NCI-H82 treated with DMSO at 0.1 percent for 48 hours (cell line): ENCODE measurements around the gene KIF3B.
"Not testable (repeated sequence)": the region's sequence is repeated elsewhere in the genome, so short reads cannot be mapped to it uniquely, and the experiment has no call there.

Source experiments
- DNase-seq: peaks from one replicate; lab custom pipeline; 2025; ENCODE audit not compliant: unreplicated experiment; lab: John Stamatoyannopoulos, UW

Gene KIF3B

GRCh38 chr20:32292548-32292947 lies 15.1 kb downstream of the KIF3B start:
- DNase-seq: no peak

GRCh38 chr20:32294071-32294470 lies 16.6 kb downstream of the KIF3B start:
- peak; percentile 11 for DNase-seq

- DNase-seq: no peak
Measured at GRCh38 chr20:32296412-32296811, 19.0 kb downstream of the KIF3B start.

- DNase-seq: no peak
Measured at GRCh38 chr20:32296819-32297420, 19.5 kb downstream of the KIF3B start.

GRCh38 chr20:32297439-32297838 lies 20.0 kb downstream of the KIF3B start:
- no peak for DNase-seq

- no peak for DNase-seq
Measured at GRCh38 chr20:32300647-32301046, 23.2 kb downstream of the KIF3B start.

- no peak for DNase-seq
Measured at GRCh38 chr20:32301719-32302506, 24.5 kb downstream of the KIF3B start.

GRCh38 chr20:32302507-32302872 lies 25.0 kb downstream of the KIF3B start:
- DNase-seq: no peak

GRCh38 chr20:32304131-32304746 lies 26.8 kb downstream of the KIF3B start:
- no peak for DNase-seq

- DNase-seq: no peak
Measured at GRCh38 chr20:32312718-32313424, 35.4 kb downstream of the KIF3B start.

- DNase-seq: no peak
Measured at GRCh38 chr20:32314768-32315167, 37.3 kb downstream of the KIF3B start.

GRCh38 chr20:32315399-32315798 lies 37.9 kb downstream of the KIF3B start:
- DNase-seq: no peak

GRCh38 chr20:32315891-32316290 lies 38.4 kb downstream of the KIF3B start:
- DNase-seq: no peak

- no peak for DNase-seq
Measured at GRCh38 chr20:32316667-32317066, 39.2 kb downstream of the KIF3B start.

- no peak for DNase-seq
Measured at GRCh38 chr20:32319100-32319499, 41.6 kb downstream of the KIF3B start.

GRCh38 chr20:32320305-32320704 lies 42.9 kb downstream of the KIF3B start:
- DNase-seq: no peak

GRCh38 chr20:32321390-32321789 lies 43.9 kb downstream of the KIF3B start:
- no peak for DNase-seq

- not testable (repeated sequence) for DNase-seq
Measured at GRCh38 chr20:32322260-32322659, 44.8 kb downstream of the KIF3B start.

- not testable (repeated sequence) for DNase-seq
Measured at GRCh38 chr20:32323761-32324160, 46.3 kb downstream of the KIF3B start.

GRCh38 chr20:32325706-32326503 lies 48.5 kb downstream of the KIF3B start:
- DNase-seq: no peak

- no peak for DNase-seq
Measured at GRCh38 chr20:32326504-32326845, 49.0 kb downstream of the KIF3B start.
